HepG2 (cell line): Measurements from ENCODE around the gene SERTAD2. TPM values are rescaled to one million over a fixed set of nuclear protein-coding genes. Genes with fewer than 3 reads are reported as not detected.
A peak's percentile ranks its signal among the peaks of the same experiment; 100 is the strongest.

Experiments
- ATAC-seq: fragments of 200-7000 bp; cut with Tn5 transposase; 3 replicates; pipeline ENCODE4 v1.9.1; 2020; ENCODE audit warnings: mild to moderate bottlenecking, moderate library complexity
- BruUV-seq: library from RNA; stranded (reverse); fragments of 400-500 nt; replicated peaks from 2 replicates; lab custom pipeline; 2021; lab: Mats Ljungman, UMichigan
- CTCF ChIA-PET: fragments of 300-600 bp; formaldehyde crosslinking; extraction: SDS; loops from one replicate; lab custom pipeline; 2021; ENCODE audit warnings: low total read pairs, inconsistent platforms, low intra/inter-chr PET ratio; lab: Yijun Ruan, JAX
- POLR2A ChIA-PET: fragments of 350-600 bp; sonication (Branson Sonifier 250); formaldehyde crosslinking; loops from one replicate; lab custom pipeline; 2020; ENCODE audit warnings: antibody characterized with exemption, inconsistent platforms; lab: Yijun Ruan, JAX
- DNase-seq: peaks from one replicate; pipeline ENCODE4 v3.0.0-alpha.2; 2015; ENCODE audit warnings: low spot score
- FAIRE-seq: peaks from 3 replicates; lab custom pipeline; 2011; peaks lifted over from hg19 to GRCh38; lab: Jason Lieb, UNC
- H2AFZ ChIP-seq: one replicate; pipeline ENCODE4 v1.6.1; 2011; ENCODE audit warnings: low read length, inconsistent platforms
- H3K27ac ChIP-seq: fragments of 300-600 bp; 3 replicates; pipeline ENCODE4 v1.8.0; 2011; ENCODE audit warnings: mixed run types, mild to moderate bottlenecking, mixed read lengths, low read length, inconsistent platforms; ENCODE audit not compliant: insufficient read depth; ENCODE audit errors: extremely low read length
- H3K27me3 ChIP-seq, 2 experiments: fragments of 200-600 bp in 1 of 2; 2 replicates in 1 of 2; 3 replicates in 1 of 2; pipeline versions ENCODE4 v1.6.0 to v1.8.0; 2011; ENCODE audit warnings: low read length in 2 of 2, mild to moderate bottlenecking in 2 of 2, moderate library complexity in 2 of 2, inconsistent platforms in 1 of 2; ENCODE audit not compliant: insufficient read depth in 2 of 2, control insufficient read depth in 1 of 2
- H3K36me3 ChIP-seq, 2 experiments: fragments of 200-600 bp in 1 of 2; replicated peaks in 1 of 2; 2 replicates in 1 of 2; 3 replicates in 1 of 2; pipeline versions ENCODE4 v1.5.1 to v1.8.0; 2011; ENCODE audit warnings: low read length in 2 of 2, inconsistent platforms in 1 of 2; ENCODE audit not compliant: insufficient read depth in 2 of 2, control insufficient read depth in 1 of 2
- H3K4me1 ChIP-seq: 2 replicates; pipeline ENCODE4 v1.5.1; 2012; ENCODE audit warnings: low read length, inconsistent platforms; ENCODE audit not compliant: insufficient read depth
- H3K4me2 ChIP-seq: 2 replicates; pipeline ENCODE4 v1.6.0; 2011; ENCODE audit warnings: low read depth, low read length, inconsistent platforms
- H3K4me3 ChIP-seq, 3 experiments: fragments of 200-600 bp in 1 of 3; sonication (generic), shearing (Covaris generic) in 1 of 3; replicated peaks in 1 of 3; 2 replicates each; pipeline ENCODE4 v1.5.1; 2011 to 2016; ENCODE audit warnings: low read length in 3 of 3, inconsistent platforms in 2 of 3, low read depth in 2 of 3, mild to moderate bottlenecking in 2 of 3, control low read depth in 1 of 3, mixed read lengths in 1 of 3; ENCODE audit not compliant: insufficient read depth in 1 of 3
- H3K79me2 ChIP-seq: one replicate; pipeline ENCODE4 v1.6.1; 2011; ENCODE audit warnings: low read length, inconsistent platforms; ENCODE audit not compliant: insufficient read depth
- H3K9ac ChIP-seq: 2 replicates; pipeline ENCODE4 v1.6.0; 2011; ENCODE audit warnings: mild to moderate bottlenecking, low read depth, low read length, inconsistent platforms; ENCODE audit not compliant: insufficient read depth
- H3K9me3 ChIP-seq: 2 replicates; pipeline ENCODE4 v1.5.1; 2012; ENCODE audit warnings: mild to moderate bottlenecking, low read length
- H4K20me1 ChIP-seq: 2 replicates; pipeline ENCODE4 v1.6.0; 2011; ENCODE audit warnings: inconsistent platforms, mild to moderate bottlenecking, low read length, moderate library complexity; ENCODE audit not compliant: insufficient read depth
- EEA1 ChIP-seq: sonication (generic); formaldehyde crosslinking; IDR thresholded peaks from 2 replicates; pipeline ENCODE4 v1.5.1; 2020; ENCODE audit warnings: mild to moderate bottlenecking, missing genetic modification reagents, borderline replicate concordance
- GLMP ChIP-seq: sonication (generic); formaldehyde crosslinking; IDR thresholded peaks from 2 replicates; pipeline ENCODE4 v1.9.0; 2021; ENCODE audit warnings: missing genetic modification reagents, mild to moderate bottlenecking, borderline replicate concordance
- POGZ ChIP-seq: sonication (generic); formaldehyde crosslinking; IDR thresholded peaks from 2 replicates; pipeline ENCODE4 v1.4.0; 2020; ENCODE audit warnings: mild to moderate bottlenecking, missing genetic modification reagents
- STAT5B ChIP-seq: sonication (generic); formaldehyde crosslinking; IDR thresholded peaks from 2 replicates; pipeline ENCODE4 v1.4.0; 2020; ENCODE audit warnings: missing genetic modification reagents
- XBP1 ChIP-seq: sonication (generic); formaldehyde crosslinking; IDR thresholded peaks from 2 replicates; pipeline ENCODE4 v1.5.0; 2020; ENCODE audit warnings: missing genetic modification reagents
- ZNF160 ChIP-seq: sonication (generic); formaldehyde crosslinking; IDR thresholded peaks from 2 replicates; pipeline ENCODE4 v1.8.0; 2022; ENCODE audit warnings: mild to moderate bottlenecking, inconsistent platforms, missing genetic modification reagents
- ZNF33B ChIP-seq: sonication (generic); formaldehyde crosslinking; IDR thresholded peaks from 2 replicates; pipeline ENCODE4 v1.5.1; 2020; ENCODE audit warnings: mild to moderate bottlenecking, missing genetic modification reagents
- ZNF446 ChIP-seq: sonication (generic); formaldehyde crosslinking; IDR thresholded peaks from 2 replicates; pipeline ENCODE4 v1.5.0; 2020; ENCODE audit warnings: mild to moderate bottlenecking, missing genetic modification reagents
- ZNF451 ChIP-seq: sonication (generic); formaldehyde crosslinking; IDR thresholded peaks from 2 replicates; pipeline ENCODE4 v1.5.0; 2020; ENCODE audit warnings: mild to moderate bottlenecking, missing genetic modification reagents
- ZSCAN22 ChIP-seq: sonication (generic); formaldehyde crosslinking; IDR thresholded peaks from 2 replicates; pipeline ENCODE4 v1.4.0; 2020; ENCODE audit warnings: mild to moderate bottlenecking, missing genetic modification reagents
- ZSCAN31 ChIP-seq: sonication (generic); formaldehyde crosslinking; IDR thresholded peaks from 2 replicates; pipeline ENCODE4 v1.5.0; 2020; ENCODE audit warnings: low read depth, mild to moderate bottlenecking, missing genetic modification reagents
- WGBS: methylation state at CpG from one replicate; pipeline ENCODE4 v1.1.6; 2017; ENCODE audit warnings: low lambda C conversion rate; 5-methylcytosine and 5-hydroxymethylcytosine counted together
- in situ Hi-C: cut with HindIII; loops from 2 replicates; pipeline ENCODE4 v1.10.0; 2017; ENCODE audit warnings: low pct_unique_long_range_greater_than_20kb; ENCODE audit not compliant: extremely low pct_ligation_motif_present
- intact Hi-C: fragments of 100-400 bp; cut with micrococcal nuclease; formaldehyde crosslinking; loops from one replicate; pipeline ENCODE4 v1.10.0; 2022; ENCODE audit not compliant: unreplicated experiment
- polyA plus RNA-seq, 8 experiments: library from polyadenylated mRNA; depleted of rRNA in 3 of 8; stranded (reverse) in 7 of 8; unstranded in 1 of 8; fragments of >200 nt; fragmentation: Illumina TruSeq in 4 of 8; extraction: Trizol in 4 of 8; gene quantifications; 2 replicates each; pipeline versions ENCODE4 v1.2.1 to v1.2.3, GENCODE V29; 2011 to 2016; ENCODE audit warnings: low read depth in 4 of 8, missing spikeins in 1 of 8, mixed read lengths in 1 of 8; ENCODE audit not compliant: insufficient read depth in 1 of 8
- total RNA-seq, 5 experiments: library from RNA; depleted of rRNA; stranded (reverse); fragments of >200 nt; fragmentation: Illumina TruSeq; extraction: Trizol; gene quantifications; 2 replicates each; pipeline ENCODE4 v1.2.3, GENCODE V29; 2016; ENCODE audit warnings: low read depth in 1 of 5
- TF ChIP-seq, protein P1 (sequence below): sonication (generic); formaldehyde crosslinking; IDR thresholded peaks from 2 replicates; pipeline ENCODE4; 2020; ENCODE audit warnings: missing genetic modification reagents, mild to moderate bottlenecking, borderline replicate concordance
- TF ChIP-seq, protein P2 (sequence below): sonication (generic); formaldehyde crosslinking; IDR thresholded peaks from 2 replicates; pipeline ENCODE4 v1.4.0; 2020; ENCODE audit warnings: mild to moderate bottlenecking, missing genetic modification reagents

The SERTAD2 gene
- total and polyA plus RNA-seq, 2 of the 13 experiments (the other 11 are each of a cell fraction or from before 2014, with no cell fraction given), result 6.7 to 22.6 TPM

GRCh38 chr2:64650296-64650695 lies 3.4 kb downstream of the SERTAD2 start:
- no peaks in the 10 kb centered on the region for H3K9me3 ChIP-seq
- H3K9ac ChIP-seq, result peak overlapping the region; percentile 58; the same call in 1 of the 2 replicates
- CTCF ChIA-PET, result interaction anchor here (0.7 kb wide), 1 partner anchor 215 kb away, joined by 3 read pairs; no protein-coding TSS in a partner anchor
- peaks cover 85% of the 10 kb centered on the region for H3K79me2 ChIP-seq
- H3K36me3 ChIP-seq, result no peaks in the 10 kb centered on the region
- peaks cover 71% of the 10 kb centered on the region for H3K4me1 ChIP-seq
- POLR2A ChIA-PET, result interaction anchor here (0.7 to 9.0 kb wide), 14 partner anchors 11 to 406 kb away, joined by 3 to 282 read pairs (median 4); partner anchors contain the start of gene CEP68
- intact Hi-C loops (loop anchor here (5.0 kb wide), 2 partner anchors 37 to 128 kb away; partner anchors contain the start of gene AFTPH), in situ Hi-C loops (loop anchor here (5.0 kb wide), 1 partner anchor 102 kb away; no protein-coding TSS in a partner anchor)
- 47% methylated on average over 5 of the region's 5 CpGs for WGBS
- no peak for ATAC-seq
- FAIRE-seq, result no peak
- BruUV-seq, result no TSS peak
- peaks cover 75% of the 10 kb centered on the region for H4K20me1 ChIP-seq
- peak overlapping the region; percentile 80 for H3K4me2 ChIP-seq
- peak overlapping the region; percentile 96 for H3K27ac ChIP-seq
- peak overlapping the region; percentile 42 to 89 (median 88) for H3K4me3 ChIP-seq
- DNase-seq, result no peak
- no peaks in the 10 kb centered on the region; a peak in 1 of 5 replicates for H3K27me3 ChIP-seq
- H2AFZ ChIP-seq, result no peak overlapping the region
- TF ChIP-seq ZNF446, result no peak
- TF ChIP-seq ZNF160 (CRISPR knock-in tag), result no peak
- TF ChIP-seq XBP1 (CRISPR knock-in tag), result no peak
- no peak for TF ChIP-seq ZSCAN22 (CRISPR knock-in tag)
- TF ChIP-seq, protein P1, sequence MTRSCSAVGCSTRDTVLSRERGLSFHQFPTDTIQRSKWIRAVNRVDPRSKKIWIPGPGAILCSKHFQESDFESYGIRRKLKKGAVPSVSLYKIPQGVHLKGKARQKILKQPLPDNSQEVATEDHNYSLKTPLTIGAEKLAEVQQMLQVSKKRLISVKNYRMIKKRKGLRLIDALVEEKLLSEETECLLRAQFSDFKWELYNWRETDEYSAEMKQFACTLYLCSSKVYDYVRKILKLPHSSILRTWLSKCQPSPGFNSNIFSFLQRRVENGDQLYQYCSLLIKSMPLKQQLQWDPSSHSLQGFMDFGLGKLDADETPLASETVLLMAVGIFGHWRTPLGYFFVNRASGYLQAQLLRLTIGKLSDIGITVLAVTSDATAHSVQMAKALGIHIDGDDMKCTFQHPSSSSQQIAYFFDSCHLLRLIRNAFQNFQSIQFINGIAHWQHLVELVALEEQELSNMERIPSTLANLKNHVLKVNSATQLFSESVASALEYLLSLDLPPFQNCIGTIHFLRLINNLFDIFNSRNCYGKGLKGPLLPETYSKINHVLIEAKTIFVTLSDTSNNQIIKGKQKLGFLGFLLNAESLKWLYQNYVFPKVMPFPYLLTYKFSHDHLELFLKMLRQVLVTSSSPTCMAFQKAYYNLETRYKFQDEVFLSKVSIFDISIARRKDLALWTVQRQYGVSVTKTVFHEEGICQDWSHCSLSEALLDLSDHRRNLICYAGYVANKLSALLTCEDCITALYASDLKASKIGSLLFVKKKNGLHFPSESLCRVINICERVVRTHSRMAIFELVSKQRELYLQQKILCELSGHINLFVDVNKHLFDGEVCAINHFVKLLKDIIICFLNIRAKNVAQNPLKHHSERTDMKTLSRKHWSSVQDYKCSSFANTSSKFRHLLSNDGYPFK, result no peak
- TF ChIP-seq POGZ (CRISPR knock-in tag), result no peak
- TF ChIP-seq ZSCAN31, result no peak
- TF ChIP-seq STAT5B (CRISPR knock-in tag), result no peak
- TF ChIP-seq GLMP, result no peak
- TF ChIP-seq ZNF33B (CRISPR knock-in tag), result no peak
- no peak for TF ChIP-seq EEA1 (CRISPR knock-in tag)
- no peak for TF ChIP-seq ZNF451 (CRISPR knock-in tag)
- TF ChIP-seq, protein P2, sequence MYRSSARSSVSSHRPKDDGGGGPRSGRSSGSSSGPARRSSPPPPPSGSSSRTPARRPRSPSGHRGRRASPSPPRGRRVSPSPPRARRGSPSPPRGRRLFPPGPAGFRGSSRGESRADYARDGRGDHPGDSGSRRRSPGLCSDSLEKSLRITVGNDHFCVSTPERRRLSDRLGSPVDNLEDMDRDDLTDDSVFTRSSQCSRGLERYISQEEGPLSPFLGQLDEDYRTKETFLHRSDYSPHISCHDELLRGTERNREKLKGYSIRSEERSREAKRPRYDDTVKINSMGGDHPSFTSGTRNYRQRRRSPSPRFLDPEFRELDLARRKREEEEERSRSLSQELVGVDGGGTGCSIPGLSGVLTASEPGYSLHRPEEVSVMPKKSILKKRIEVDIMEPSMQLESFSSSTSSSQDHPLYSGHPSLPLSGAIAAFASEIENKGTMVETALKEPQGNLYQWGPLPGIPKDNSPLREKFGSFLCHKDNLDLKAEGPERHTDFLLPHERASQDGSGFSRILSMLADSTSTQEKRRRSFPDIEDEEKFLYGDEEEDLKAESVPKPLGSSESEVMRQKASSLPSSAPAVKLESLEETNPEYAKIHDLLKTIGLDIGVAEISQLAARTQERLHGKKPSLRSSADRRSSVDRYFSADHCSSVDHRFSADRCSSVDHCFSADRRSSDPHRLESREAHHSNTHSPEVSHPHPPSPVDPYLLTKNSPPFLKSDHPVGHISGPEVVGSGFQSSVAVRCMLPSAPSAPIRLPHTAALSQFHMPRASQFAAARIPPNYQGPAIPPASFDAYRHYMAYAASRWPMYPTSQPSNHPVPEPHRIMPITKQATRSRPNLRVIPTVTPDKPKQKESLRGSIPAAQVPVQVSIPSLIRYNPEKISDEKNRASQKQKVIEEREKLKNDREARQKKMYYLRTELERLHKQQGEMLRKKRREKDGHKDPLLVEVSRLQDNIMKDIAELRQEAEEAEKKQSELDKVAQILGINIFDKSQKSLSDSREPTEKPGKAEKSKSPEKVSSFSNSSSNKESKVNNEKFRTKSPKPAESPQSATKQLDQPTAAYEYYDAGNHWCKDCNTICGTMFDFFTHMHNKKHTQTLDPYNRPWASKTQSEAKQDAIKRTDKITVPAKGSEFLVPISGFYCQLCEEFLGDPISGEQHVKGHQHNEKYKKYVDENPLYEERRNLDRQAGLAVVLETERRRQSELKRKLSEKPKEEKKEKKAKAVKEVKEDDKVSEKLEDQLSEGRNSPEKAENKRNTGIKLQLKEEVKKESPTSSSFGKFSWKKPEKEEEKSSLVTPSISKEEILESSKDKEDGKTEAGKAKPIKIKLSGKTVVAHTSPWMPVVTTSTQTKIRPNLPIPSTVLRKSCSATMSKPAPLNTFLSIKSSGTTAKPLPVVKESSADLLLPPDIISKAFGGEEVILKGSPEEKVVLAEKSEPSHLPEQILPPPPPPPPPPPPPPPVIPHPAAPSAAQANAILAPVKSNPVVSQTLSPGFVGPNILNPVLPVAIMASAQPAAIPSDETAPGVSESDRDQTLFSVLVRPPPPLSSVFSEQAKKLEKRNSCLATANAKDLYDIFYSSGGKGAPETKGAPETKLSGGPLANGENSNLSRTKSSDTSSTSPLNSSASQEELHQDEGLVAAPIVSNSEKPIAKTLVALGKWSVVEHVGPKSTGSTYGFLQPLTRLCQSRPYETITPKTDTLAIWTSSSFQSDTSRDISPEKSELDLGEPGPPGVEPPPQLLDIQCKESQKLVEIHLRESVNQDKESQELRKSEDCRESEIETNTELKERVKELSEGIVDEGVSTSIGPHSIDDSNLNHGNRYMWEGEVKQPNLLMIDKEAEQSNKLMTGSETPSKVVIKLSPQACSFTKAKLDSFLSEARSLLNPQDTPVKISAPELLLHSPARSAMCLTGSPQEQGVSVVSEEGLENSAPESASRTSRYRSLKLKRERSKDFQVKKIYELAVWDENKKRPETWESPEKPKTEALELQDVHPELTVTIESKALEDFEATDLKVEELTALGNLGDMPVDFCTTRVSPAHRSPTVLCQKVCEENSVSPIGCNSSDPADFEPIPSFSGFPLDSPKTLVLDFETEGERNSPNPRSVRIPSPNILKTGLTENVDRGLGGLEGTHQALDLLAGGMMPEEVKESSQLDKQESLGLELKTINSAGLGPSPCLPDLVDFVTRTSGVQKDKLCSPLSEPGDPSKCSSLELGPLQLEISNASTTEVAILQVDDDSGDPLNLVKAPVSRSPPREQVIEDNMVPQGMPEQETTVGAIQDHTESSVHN (CRISPR knock-in tag), result no peak
